ENCODE measurements around the gene DPH6.

The DPH6 gene

GRCh38 chr15:35327789-35328188 lies 218.2 kb downstream of the DPH6 start:
- no peak for DNase-seq

DNA sequence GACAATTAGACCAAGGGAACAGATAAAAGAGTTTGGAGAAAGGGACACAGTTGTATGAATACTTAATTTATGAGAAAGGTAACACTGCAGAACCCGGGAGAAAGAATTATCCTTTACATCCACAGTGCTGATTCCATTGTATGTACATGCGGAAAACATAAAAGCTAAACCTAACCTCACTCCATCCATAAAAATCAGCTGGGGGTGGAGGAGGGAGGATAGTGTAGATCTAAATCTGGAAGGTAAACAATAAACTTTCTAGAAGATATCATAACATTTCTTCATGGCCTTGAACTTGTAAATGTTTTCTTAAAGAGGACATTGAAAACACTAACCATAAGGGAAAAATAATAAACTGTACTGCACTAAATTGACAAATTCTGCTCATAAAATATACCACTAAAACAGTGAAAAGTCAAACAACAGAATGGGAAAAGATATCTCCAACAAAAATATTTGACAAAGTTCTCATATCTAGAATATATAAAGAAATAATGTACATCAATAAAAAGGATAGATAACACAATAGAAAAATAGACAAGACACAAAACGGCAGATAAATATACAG lies 220.5 kb downstream of the DPH6 start:
- DNase-seq: no peak

DNA sequence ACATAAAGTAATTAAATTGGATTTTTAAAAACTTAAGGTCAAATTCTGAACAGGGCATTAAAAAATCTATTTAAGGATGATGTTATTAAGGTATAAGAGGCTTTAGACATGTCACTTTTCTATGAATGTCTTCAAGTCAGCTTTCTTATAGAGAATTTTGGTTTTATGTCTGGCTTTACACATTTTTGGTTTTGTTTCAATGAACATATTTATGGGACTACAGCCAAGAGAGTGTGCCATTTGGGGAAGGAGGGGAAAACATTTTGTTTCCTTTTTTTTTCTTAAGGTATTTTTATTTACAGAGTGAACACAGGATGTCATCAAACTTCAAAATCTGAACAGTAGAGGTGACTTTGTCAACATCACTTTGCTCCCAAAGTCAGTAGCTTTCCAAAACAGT lies 222.8 kb downstream of the DPH6 start:
- DNase-seq: no peak

GRCh38 chr15:35321926-35322325 lies 224.0 kb downstream of the DPH6 start:
- DNase-seq: no peak

GRCh38 chr15:35320911-35321310 lies 225.1 kb downstream of the DPH6 start:
- no peak for DNase-seq

Measured in NCI-H748 treated with DMSO at 0.1 percent for 48 hours (cell line).